Measurements from ENCODE around the gene PIP5K1B.
"Not testable (repeated sequence)": the region's sequence is repeated elsewhere in the genome, so short reads cannot be mapped to it uniquely, and the experiment has no call there.

The PIP5K1B gene

DNA sequence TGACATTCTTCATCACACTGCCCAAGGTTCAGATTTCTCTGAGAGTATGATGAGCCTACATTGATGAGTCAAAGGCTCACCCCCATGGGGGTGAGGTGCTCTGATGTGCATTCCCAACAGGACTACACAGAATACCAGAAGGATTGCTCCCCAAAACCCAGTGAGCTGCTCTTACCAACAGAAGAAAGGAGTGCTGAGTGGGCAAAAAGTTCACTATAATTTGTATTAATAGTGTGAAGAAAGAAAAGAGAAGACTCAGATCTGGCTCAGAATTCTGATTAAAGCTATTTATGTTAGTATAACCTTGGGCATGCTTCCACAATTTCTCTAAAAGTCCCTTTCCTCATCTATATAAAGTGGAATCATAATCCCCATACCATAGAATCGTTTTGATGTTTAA lies 262.8 kb downstream of the PIP5K1B start:
- DNase-seq: no peak

DNA sequence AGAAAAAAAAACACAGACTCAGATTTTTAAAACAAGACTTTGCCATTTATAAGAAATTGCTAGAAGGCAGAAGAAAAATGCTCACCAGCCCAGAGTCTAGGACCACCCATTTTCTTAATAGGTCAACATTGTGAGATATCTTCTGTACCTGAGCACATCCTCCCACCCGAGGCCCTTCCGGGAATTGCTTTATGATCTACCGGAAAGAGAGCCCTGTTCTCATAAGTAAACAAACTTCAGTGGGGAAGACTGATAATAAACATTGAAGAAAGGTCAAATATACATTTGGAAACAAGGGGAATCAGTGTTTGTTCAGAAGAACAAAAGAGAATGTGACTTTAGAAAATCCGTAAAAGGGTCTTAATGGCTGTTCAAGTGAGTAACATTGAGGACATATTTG lies 264.5 kb downstream of the PIP5K1B start:
- no peak for DNase-seq

DNA sequence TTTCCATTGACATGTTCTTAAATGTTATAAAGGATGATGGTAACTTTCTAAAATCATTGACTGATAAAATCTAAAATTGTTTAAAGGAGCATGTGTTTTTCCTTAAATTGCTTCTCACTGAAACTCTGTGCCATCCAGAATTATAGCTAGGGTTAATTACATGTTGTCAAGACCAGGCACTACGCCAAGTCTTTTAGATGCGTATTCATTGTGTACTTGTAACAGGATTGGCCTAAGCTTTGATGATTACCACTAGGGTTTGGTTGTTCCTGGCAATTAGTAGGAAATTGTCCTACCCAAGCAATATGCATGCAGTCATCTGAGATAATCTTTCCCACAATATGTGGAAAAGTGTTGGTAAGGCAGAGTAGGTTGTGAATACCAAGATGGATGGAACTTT lies 265.1 kb downstream of the PIP5K1B start:
- DNase-seq: no peak

DNA sequence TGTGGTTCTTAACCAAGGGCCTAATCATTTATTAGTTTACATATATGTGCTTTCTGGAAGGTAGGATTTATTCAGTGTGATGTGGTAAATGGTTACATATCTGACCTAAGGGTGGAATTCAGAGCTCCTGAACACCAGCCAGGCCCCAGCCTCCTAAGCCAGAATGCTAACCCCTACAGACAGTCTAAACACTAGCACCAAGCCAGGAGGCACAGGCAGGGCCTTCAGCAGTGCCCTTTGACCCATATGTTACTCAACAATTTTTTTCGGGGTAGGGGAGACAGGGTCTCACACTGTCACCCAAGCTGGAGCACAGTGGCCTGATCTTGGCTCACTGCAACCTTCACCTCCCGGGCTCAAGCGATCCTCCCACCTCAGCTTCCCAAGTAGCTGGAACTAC lies 268.6 kb downstream of the PIP5K1B start:
- DNase-seq: no peak

DNA sequence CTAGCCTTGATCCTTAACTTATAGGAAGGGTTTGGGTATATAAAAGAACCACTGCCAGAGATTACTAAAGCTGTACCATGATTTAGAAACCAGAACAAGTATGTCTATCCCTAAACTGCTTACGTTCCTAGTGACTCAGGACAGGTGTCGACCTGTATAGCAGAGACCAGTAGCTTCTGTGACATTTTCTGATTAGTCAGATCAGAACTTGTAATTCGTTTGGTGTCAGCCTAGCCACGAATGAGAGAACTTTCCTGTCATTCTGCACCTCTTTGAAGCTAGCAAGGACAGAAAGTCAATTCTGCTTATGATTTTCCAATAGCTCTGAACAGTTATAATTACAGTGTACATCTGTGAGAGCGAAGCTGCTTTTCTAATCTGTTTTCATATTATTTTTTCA lies 269.4 kb downstream of the PIP5K1B start:
- DNase-seq: no peak

DNA sequence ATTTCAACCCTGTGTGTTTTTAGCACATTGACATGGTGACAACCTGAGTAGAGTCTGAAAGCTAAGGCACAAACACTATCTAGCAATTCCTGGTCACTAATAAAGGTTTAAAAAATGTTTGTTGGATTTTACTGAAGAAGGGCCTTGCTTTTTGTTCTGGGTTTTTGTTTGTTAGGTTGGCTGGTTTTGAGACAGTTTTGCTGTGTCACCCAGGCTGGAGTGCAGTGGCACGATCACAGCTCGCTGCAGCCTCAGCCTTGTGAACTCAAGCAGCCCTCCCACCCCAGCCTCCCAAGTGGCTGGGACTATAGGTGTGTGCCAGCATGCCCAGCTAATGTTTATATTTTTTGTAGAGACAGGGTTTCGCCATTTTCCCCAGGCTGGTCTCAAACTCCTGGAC lies 269.9 kb downstream of the PIP5K1B start:
- DNase-seq: no peak

DNA sequence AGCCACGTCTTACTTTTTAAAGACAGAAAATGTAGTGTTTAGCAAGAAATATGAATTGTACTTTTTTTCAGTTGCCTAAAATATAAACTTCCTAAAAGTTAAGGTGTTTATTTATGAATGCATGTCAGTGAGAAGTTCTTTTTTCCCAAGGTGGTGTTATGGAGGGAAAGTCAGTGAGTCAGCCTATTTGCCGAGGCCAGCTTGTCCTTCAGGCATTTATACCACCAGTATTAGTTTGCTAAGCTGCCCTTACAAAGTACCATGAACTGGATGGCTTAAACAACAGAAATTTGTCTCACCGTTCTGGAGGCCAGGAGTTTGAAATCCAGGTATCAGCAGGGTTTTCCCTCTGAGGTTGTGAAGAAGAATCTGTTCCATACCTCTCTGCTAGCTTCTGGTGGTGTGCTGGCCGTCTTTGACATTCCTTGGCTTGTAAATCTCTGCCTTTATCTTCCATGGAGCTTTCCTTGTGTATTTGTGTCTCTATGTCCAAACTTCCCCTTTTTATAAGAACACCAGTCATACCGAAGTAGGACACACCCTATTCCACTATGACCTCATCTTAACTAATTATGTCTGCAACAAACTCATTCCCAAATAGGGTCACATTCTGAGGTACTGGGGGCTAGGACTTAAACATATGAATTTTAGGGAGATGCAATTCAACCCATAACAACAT lies 270.5 kb downstream of the PIP5K1B start:
- DNase-seq: no peak

DNA sequence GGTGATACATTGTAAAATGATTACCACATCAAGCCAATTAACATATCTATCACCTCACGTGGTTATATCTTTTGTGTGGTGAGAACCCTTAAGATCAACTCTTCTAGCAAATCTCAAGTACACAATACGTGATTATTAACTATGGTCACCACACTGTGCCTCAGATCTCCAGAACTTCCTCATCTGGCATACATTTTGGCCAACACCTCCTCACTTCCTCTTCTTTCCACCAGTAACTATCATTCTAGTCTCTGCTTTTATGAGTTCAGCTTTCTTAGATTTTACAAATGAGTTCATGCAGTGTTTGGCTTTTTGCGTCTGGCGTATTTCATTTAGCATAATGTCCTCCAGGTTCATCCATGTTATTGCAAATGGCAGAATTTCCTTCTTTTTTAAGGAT lies 273.0 kb downstream of the PIP5K1B start:
- peak in 1 of 2 donors; percentile 12 for DNase-seq

DNA sequence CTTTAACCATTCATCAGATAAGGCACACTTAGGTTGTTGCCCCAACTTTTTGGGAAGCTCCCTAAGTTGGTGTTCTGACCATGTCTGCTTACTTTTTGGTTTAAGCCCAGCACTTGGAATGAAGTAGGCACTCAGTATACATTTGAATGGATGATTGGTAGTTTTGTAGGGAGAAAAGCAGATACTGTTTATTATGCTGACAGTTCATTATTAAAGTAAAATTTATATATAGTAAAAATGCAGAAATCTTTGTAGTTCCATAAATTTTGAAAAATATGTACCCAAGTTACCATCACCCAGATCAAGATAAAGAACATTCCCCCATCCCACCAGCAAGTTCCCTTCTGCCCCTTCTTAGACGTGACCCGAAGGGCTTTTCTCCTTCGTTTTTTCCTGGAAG lies 273.5 kb downstream of the PIP5K1B start:
- no peak for DNase-seq

DNA sequence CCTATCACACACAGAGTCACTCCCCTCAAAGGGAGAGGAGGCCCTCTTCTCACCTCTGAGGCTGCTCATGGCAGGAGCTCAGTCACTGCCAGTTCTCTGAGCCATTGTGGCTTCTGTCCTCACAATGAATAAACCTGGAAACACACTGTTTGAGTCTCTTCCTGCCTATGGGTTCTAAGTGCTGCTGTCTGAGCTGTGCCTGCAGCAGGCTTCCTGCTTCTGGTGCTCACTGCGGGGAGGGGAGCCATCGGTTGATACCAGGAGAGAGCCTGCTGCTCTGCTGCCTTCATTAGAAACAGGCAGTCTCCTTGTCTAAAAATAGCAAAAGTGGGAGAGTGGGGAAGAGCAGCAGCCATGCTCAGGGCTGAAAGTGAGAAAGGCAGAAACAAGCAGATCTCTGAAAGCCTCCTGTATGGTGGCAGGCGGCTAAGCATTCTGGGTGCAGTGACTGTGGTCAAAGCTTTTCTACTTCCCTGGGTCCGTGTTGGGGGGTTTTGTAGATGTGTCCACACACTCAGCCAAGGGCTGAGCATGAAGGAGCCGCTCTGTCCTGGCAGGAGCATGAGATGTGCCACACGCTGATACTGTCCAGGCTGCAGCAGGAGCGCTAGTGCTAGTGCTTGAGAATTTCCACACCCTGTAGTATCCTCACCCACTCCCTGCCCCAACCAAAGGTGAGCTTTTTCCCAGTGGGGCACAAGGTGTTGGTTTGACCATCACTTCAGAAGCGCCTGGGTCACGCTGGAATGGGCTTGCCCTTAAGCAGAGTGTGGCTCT lies 274.7 kb downstream of the PIP5K1B start:
- no peak for DNase-seq

DNA sequence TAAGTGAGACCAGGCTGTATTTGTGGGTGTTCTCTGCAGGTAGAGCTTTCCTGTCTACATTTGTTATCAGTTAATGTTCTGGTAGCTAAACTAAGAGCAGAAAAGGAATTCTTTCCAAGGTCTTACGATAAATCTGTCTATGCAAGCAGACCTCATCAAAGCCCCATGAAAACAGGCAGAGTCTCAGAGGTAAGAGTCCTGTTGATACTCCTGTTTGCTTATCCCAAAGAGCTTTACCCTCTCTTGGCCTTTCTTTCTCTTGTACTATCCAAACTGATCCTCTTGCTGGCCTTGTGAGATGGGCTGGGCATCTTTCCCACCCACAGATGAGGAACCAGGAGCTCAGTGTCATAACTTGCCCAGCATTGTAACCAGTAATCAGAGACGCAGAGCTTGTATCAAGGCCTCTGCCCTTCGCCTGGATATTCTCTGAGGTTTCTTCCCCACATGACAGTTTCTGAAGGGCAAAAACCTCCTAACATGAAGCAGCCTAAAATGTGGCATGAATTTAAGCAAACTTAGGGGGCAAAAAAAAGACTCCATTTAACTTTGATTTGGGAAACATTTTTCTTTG lies 275.4 kb downstream of the PIP5K1B start:
- no peak for DNase-seq

DNA sequence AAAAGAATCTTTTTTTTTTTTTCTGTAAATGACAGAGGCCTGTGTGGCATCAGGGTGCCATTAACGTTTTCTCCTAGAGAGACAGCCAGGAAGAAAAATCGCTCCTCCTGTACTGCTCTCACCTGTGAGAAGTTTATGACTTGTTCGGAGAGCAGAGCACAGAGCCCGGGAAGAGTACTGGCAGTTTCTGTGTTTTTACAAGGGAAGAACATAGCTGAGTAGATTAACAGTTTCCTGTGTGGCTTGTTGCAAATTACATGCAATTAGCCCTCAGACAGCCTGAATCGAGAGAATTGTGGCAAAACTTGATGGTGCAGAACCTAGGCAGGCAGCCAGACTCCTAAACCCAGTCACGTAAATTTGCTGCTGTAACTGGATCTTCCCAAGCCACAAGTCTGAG lies 276.7 kb downstream of the PIP5K1B start:
- no peak for DNase-seq

DNA sequence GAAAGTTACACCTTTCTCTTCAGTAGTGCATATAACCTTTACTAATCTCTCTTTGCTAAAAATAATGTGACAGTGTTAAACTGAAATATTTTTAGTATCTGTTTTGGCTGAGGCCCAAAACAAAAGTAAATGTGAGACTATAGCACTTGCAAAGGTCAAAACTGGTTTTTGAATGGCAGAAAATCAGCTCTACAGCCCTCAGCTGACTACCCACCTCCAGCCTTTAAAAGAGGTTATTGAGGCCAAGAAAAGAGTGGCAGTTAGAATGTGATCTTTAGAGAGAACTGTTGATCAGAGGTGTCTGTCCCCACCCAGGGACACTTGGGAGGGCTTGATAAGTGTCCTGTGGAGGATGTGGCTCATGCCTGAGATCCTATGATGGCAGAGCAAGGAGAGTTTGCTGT lies 278.0 kb downstream of the PIP5K1B start:
- DNase-seq: no peak

DNA sequence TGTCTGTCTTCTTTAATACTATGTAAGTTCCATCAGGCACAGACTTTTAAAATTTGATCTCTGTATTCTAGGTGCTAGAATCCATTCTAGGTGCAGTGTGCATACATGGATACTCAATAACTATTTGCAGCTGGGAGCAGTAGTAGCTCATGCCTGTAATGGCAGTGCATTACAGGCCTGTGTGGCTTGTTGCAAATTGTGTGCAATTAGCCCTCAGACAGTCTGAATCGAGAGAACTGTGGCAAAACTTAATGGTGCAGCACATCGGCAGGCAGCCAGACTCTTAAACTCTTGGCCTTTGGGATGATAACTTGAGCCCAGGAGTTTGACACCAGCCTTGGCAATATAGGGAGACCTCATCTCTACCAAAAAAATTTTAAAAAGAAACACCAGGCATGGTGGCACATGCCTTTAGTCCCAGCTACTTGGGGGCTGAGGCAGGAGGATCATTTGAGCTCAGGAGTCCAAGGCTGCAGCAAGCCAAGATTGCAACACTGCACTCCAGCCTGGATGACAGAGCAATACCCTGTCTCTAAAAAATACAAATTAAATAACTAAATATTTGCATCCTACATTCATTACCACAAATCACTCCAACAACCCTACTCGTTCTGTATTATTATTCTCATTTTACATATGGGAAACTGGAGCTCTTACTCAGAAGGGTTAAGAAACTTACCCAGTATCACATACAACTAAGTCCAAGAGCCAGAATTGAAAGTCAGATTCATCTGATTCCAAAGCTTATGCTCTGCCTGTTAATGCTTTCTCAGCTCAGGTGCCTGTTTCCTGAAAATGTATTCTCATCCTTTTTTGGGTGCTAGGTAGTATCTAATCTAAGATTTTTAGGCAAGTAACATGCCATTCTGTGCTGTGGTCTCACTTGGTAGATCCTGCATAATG lies 278.7 kb downstream of the PIP5K1B start:
- no peak for DNase-seq

DNA sequence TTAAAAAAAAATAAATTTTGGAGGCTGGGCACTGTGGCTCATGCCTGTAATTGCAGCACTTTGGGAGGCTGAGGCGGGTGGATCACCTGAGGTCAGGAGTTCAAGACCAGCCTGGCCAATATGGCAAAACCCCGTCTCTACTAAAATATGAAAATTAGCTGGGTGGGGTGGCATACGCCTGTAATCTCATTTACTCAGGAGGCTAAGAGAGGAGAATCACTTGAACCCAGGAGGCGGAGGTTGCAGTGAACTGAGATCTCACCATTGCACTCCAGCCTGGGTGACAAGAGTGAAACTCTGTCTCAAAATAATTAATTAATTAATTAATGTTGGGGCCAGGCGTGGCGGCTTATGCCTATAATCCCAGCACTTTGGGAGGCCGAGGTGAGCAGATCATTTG lies 281.9 kb downstream of the PIP5K1B start:
- not testable (repeated sequence) for DNase-seq

DNA sequence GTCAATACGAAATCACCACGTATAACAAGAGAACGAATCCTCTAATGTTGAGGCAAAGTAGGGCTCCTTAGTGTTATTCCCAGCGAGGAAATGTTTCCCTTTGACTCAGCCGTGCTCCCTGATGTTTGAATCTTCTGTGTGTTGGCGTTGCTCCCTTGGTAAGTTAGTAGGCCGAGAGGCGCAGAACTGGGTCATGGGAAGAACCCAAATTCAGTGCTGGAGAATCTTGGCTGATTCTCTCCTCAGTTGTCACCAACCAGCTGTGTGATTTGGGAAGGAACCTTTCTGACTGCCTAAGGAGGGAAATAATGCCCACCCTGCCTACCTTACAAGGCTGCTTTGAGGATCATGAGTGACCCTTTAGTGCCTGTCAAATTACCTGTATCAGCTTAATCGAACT lies 286.4 kb downstream of the PIP5K1B start:
- DNase-seq: no peak

DNA sequence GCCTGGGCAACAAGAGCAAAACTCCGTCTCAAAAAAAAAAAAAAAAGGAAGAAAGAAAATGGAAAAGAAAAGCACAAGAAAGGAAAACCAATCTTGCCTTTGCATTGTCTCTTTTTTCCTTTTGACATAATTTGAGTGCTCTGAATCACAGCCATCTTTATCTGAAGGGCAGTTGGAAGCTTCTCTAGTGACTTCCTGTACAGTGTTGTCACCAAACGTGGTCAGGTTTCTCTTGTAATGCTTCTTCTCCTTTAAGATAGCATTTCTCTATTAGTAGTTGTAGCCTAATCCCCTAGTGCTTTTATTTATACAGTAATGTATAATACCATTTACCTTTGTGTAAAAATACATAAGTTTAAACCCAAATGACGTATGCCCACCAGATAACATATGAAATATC lies 290.7 kb downstream of the PIP5K1B start:
- no peak for DNase-seq

DNA sequence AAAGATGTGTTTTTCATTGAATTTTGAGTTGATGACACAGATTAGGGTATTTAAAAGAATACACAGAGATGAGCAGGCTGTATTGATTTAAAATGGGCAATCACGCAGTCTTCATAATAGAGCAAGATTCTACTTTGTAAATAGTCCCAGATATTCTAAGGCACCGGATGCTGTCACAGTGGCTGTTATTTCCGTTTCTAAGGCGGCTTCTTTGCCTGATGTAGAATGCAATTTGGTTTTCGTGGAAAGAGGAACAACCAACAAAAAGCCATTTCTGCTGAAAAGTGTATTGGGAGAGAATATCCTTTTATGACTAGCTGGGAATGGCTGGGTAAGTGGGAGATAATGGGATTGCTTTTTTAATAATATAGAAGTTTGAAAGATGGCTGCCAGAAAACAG lies 291.4 kb downstream of the PIP5K1B start:
- DNase-seq: no peak

DNA sequence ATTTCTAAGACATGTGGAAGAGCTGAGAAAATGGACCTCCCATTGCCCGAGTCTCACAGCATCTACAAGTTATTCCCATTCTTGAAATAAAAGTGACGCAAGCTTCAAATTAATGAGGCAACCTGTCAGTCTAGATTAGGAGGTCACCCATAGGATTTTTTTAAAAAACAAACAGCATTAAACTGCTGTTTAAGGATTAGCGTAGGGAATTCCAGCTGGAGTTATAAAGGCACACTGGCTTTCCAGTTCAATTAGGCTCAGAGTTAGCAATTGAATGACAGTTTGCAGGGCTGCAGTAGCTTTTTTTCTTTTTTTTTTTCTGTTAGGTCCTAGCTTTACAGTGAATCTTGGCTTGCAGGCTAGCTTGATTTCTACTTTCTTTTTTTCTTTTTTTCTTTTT lies 292.6 kb downstream of the PIP5K1B start:
- no peak for DNase-seq

DNA sequence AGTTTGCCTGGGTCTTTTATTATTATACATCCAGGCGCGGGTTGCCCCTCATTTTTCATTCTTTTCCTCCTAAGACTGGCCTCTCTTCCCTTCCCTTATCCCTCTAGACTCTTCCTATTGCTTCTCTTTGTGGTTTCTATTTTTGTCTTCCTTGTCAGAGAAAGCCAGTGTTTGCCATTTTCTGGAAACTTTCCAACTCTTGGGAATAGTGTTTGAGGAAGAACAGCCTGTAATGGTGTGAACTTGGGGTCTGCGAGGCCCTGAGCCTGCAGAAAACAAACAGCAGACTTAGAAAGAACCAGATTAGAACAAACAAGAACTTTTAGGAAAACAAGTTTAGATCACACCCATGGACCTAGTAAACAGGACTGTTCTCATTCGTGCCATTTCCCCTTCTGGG lies 293.3 kb downstream of the PIP5K1B start:
- no peak for DNase-seq

DNA sequence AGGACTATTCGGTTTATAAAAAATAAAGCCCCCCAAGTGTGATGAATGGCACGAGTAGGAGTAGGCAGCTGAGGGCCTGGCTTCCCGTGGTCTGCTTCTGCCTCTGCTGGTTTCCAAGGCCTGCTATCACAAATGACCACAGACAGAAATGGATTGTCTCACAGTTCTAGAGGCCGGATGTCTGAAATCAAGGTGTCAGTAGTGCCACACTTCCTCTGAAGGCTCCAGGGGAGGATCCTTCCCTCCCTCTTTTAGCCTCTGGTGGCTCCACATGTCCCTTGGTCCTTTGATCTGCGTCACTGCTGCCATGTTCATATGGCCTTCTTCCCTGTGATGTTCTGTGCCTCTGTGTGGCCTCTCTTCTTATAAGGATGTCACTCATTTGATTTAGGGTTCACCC lies 293.8 kb downstream of the PIP5K1B start:
- DNase-seq: no peak

DNA sequence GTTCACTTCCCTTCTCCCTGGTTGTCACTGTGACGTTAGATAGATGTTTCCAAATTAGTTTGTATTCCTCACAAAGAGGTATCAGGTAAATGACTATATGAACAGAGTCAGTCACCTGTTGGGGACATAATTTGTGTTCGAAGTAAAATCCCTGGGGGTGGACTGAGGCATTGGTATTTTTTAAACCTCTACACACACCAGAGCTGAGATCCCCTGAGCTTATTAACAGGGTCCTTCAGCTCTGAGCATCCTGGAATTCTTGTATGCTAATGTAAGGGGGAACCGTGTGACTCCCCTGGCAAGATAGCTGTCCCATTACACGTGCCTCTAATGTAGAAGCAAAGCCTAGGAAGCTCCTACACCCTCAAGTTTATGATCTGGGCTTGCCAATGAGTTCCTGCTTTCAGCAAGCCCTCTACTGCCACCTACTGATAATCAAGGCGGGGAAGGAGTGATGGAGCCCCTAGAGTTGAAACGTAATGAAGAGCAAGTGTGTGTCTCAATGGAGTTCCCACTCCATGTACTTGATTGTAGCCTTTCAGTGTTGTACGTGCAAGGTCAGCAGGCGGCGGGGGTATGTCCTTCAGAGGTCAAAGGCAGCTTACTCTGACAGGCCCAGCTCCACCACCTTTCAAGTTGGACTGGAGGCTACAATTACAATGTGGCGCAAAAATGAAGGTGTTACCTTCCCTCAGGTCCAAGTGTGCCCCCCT lies 294.5 kb downstream of the PIP5K1B start:
- peak; percentile 71 to 75 for DNase-seq

DNA sequence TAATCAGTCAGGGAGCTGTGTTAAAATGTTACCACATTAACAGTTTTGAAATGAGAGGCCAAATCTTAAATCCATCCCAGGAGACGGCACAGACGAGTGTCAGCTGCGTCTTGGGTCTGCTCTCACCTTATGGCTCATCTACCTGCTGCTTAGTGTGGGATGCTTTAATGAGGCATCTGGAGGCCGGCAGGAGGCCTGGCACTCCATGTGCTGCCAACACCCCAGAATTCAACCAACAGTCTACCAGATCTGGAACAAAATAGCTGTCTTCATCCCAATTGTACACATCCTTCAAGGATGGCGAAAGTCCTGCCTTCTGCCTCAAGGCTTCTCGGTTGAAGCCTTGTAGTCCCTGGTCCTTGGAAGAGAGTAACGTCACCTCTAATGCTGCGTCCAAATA lies 296.9 kb downstream of the PIP5K1B start:
- no peak for DNase-seq
